ENCODE data around the gene ARHGEF1.
"Not testable (repeated sequence)": the region's sequence is repeated elsewhere in the genome, so short reads cannot be mapped to it uniquely, and the experiment has no call there.

The ARHGEF1 gene

DNA sequence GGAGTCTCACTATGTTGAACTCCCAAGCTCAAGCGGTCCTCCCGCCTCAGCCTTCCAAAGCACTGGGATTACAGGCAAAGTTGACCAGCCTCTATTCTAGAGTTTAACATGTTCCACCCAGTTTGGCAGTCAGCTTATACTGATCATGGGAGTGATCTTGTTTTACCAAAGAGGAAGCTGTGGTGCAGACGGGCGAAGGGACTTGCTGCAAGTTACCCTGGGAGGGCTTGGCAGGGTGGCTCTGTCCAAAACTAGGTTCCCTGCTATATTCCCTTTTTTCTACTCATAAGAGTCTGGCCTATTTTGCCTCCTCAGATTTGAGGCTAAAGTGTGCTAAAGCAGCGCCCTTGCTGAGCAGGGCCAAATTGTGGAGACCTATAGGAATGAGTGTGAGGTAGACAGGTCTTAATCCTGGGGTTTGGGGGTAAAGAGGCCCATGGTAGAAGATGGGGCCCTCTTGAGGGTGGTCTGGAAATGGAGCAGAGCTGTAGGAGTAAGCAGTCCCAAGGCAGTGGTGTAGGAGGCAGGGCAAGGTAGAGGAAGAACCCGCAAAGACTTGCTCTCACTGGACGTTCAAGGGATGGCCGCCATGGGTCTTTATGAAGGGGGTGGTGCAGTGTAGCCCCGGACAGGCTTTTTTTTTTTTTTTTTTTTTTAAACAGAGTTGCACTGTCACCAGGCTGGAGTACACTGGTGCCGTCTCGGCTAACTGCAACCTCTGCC is 19.6 kb upstream of the ARHGEF1 start:
- no peak for DNase-seq

DNA sequence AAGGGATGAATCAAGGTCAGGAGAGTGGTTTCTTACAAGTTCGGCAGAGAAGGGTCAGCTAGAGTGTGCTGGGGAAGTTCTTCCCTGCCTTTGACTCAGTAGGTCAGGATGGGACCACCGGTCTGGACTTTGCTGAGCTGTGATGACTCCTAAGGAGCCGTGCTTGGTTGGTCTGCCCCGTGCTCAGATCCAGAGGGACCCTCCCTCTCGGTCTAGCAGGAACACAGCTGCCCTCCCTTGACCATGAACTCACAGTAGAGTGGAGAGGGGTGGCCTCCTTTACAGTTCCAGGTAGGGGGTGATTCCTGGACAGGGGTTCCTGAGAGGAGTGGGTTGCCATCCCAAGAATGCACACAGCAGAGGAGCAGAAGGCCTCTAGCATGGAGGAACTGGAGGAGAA is 18.6 kb upstream of the ARHGEF1 start:
- DNase-seq: no peak

DNA sequence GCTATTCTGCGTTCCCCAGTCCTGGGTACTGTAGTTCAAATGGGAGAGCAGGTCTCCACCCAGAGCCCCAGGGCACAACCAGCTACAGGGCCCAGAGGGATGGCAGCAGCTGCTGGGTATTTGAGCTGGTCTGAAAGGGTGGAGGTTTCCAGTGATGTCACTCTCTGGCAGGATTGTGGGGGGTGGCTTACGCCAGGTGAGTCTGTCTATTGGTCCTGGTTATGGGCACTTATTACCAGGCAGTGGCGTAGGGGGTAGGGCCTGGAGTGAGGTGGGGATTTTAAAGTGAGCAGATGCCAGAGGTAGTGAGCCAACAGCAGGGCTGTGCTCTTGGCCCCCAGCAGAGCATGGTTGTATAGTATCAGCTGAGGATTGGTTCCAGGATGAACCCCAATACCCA is 16.7 kb upstream of the ARHGEF1 start:
- no peak for DNase-seq

DNA sequence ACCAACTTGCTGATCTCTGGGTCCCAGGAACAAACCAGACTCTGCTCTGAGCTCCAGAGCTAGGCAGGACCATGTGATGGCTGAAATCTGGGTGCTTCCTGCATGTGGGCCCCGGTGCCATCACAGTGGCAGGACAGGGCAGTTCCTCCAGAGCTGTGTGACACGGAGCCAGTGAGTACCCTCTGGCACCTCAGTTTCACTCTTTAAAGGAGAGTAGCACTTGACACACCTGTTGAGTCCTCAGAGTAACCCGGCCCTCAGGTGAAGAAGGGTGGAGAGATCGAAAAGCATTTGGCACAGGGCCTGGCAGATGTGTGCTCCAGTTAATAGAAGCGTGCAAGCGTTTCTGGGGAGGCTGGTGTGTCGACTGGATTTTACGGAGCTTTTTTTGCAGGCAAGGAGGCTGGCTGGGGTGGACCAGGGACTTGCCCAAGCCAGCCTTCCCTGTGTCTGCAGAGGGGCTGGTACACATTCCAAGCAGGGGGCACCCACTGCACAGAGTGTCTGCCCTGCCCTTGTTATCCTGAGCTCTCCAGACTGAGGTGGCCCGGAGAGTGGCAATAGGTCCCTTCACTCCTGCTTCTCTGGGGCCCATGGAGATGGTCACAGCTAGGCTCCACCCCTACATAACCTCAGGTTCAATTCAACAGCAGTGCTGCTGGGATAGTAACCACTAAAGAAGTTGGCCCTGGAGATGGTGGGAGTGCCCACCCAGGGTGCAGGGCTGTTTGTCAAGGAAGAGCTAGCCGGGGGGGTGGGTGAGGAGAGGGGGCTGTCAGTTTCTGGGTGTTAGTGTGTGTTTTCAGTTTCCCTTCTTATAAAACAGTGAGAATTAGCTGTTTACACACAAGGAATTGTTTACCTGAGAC is 14.6 kb upstream of the ARHGEF1 start:
- no peak for DNase-seq

DNA sequence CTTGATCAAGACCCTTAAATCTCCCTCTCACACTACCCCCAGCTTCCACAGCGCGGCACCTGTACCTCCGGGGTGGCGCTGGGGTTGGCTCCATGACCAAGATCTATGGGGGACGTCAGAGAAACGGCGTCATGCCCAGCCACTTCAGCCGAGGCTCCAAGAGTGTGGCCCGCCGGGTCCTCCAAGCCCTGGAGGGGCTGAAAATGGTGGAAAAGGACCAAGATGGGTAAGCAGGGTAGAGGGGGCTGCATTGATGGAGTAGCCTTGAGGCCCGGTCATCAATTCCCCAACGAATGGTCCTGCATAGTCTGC is 14.0 kb upstream of the ARHGEF1 start:
- DNase-seq: no peak

- no peak for DNase-seq
Observed at GRCh38 chr19:41869374-41869955, 13.5 kb upstream of the ARHGEF1 start.

GRCh38 chr19:41870401-41870873 is 12.5 kb upstream of the ARHGEF1 start:
- peak; percentile 28 for DNase-seq

DNA sequence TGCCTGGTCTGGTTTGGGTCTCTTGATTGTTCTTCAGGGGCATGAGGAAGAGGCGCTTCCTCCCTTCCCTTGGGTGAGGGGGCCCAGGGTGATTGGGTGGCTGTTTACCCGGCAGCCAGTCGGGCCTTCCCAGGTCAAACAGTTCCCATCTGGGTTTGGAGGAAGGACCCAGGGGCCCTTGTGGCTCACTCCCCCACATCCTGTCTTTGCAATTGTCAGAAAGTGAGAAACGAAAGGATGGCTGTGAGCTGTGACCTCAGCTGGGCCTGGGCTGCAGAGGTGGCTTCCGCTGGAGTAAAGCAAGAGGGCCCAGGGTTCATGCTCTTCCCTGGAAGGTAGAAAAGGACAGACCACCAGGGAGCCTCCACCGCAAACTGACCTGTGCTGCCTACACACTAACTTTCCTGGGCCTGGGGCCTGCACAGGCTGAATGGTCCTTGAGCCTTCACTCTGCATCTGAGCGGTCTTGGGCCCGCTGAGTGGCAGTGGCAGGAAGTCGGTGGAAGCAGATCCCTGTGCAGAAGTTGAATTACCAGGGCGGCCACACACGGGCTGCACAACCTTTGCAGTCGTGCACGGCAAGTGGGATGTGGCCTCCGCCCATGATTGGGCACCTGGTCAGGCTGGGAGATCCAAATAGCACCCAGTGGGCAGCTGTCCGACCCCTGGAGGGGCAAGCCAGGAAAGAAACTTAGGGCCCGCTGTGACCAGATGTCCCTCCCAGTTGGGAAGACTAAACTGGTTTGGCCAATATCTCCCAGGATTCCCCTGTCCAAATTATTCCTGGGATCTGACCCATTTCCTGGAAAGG is 11.2 kb upstream of the ARHGEF1 start:
- peak; percentile 20 for DNase-seq

GRCh38 chr19:41872384-41872774 is 10.6 kb upstream of the ARHGEF1 start:
- DNase-seq: peak; percentile 15

GRCh38 chr19:41872775-41873647 is 10.0 kb upstream of the ARHGEF1 start:
- DNase-seq: peak; percentile 58

DNA sequence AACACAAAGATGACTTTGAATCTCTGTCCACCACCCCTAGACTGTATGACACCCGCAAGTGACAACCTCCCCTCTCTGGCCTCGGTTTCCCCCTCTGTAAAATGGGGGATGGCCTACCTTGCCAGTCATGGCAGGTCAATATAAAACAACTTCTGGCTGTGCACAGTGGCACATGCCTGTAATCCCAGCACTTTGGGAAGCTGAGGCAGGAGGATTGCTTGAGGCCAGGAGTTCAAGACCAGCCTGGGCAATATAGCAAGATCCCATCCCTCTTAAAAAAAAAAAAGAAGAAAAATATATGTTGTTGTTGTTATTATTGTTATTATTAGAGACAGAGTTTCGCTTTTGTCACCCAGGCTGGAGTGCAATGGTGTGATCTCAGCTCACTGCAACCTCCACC is 7.0 kb upstream of the ARHGEF1 start:
- DNase-seq: not testable (repeated sequence)

GRCh38 chr19:41876847-41877832 is 5.8 kb upstream of the ARHGEF1 start, which contains the start of gene CD79A:
Gene CD79A (plus strand): TSS chr19:41877279. CDS start chr19:41877305, 26 bp downstream.
- DNase-seq: no peak

GRCh38 chr19:41877916-41878905 is 4.8 kb upstream of the ARHGEF1 start:
- DNase-seq: no peak

DNA sequence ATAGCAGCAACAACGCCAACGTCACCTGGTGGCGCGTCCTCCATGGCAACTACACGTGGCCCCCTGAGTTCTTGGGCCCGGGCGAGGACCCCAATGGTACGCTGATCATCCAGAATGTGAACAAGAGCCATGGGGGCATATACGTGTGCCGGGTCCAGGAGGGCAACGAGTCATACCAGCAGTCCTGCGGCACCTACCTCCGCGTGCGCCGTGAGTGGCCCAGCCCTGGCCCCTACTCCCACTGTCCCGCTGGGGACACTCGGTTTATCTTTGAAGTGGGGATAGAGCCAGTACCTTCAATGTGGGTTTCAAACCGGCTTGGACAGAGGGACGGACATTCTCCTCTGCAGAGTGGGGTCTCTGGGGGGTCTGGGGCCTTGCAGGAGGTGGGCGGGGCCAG is 3.9 kb upstream of the ARHGEF1 start:
- DNase-seq: no peak

DNA sequence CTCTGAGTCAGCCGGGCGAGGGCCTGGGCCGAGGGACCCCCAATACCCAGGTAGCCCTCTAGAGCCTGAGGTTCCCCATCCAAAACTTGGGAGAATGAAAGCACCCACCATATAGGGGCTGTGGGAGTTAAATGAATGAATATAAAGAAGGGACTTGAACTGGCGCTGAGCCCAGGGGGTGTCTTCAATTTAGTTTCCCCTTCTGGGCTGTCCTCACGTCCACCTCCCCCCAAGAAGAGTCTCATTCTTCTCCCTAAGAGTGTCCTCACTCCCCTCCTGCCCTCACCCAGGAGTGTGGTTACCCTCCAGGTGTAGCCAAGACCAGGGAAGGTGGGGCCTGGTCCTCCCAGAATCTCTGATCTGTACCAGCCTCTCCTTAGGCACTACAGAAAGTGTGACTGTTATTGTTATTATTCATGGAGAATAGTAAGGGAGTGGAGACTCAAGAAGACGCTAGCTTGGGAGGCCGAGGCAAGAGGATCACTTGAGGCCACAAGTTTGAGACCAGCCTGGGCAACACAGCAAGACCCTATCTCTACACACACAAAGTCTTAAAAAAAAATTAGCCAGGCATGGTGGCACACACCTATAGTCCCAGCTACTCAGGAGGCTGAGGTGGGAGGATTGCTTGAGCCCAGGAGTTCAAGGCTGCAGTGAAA is 3.2 kb upstream of the ARHGEF1 start:
- DNase-seq: no peak

- DNase-seq: no peak
Observed at GRCh38 chr19:41880329-41880708, 2.7 kb upstream of the ARHGEF1 start.

DNA sequence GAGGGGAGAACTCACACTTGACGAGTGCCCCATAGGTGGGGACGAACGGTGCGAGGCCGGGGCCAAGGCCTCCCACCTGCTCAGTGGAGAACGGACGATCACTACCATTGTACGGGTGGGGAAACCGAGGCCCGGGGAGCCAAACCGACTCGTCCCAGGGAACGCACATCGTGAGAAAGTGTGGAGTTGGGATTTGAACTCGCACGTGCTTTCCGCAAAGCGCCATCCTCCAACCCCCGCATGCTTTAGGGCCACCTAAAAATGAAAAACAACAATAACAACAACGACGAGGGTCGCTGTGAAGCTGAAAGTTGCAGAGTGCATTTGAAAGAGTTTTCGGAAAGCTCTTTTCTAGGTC is 458 bp downstream of the ARHGEF1 start:
- no peak for DNase-seq

GRCh38 chr19:41883821-41884733 is 1.1 kb downstream of the ARHGEF1 start:
- peak; percentile 99 for DNase-seq
